Neural crest cell (in vitro differentiated cells): ENCODE results near the gene UBE2O. TPM values are rescaled to one million over a fixed set of nuclear protein-coding genes. Genes with fewer than 3 reads are reported as not detected.

Experiments used
- DNase-seq: peaks from one replicate; pipeline ENCODE4 v3.0.0; 2021; ENCODE audit warnings: low read depth, mixed read lengths, low spot score
- H3K27ac Mint-ChIP-seq: one replicate; pipeline ENCODE4 v1.8.0; 2021; ENCODE audit warnings: mild to moderate bottlenecking, mixed read lengths; ENCODE audit not compliant: unreplicated experiment
- H3K27me3 Mint-ChIP-seq: 2 replicates; pipeline ENCODE4 v1.8.0; 2021; ENCODE audit warnings: low read depth, mild to moderate bottlenecking, mixed read lengths
- H3K36me3 Mint-ChIP-seq: 2 replicates; pipeline ENCODE4 v1.8.0; 2021; ENCODE audit warnings: low read depth, mild to moderate bottlenecking, mixed read lengths
- H3K4me1 Mint-ChIP-seq: 2 replicates; pipeline ENCODE4 v1.8.0; 2021; ENCODE audit warnings: mixed read lengths
- H3K4me3 Mint-ChIP-seq: one replicate; pipeline ENCODE4 v1.8.0; 2021; ENCODE audit warnings: mild to moderate bottlenecking, mixed read lengths
- H3K9me3 Mint-ChIP-seq: 2 replicates; pipeline ENCODE4 v1.8.0; 2021; ENCODE audit warnings: mixed read lengths
- total RNA-seq: library from RNA; stranded (reverse); gene quantifications from 2 replicates; pipeline ENCODE4 v1.2.1, GENCODE V29; 2021
- TF ChIP-seq, protein P1 (sequence below): fragments of 200-600 bp; sonication (generic); conservative IDR thresholded peaks from 2 replicates; pipeline ENCODE4 v1.5.0; 2021; ENCODE audit warnings: antibody characterized with exemption, mild to moderate bottlenecking

The UBE2O gene
- total RNA-seq, 1 donor from 2014 or later = 71.4 TPM

DNA sequence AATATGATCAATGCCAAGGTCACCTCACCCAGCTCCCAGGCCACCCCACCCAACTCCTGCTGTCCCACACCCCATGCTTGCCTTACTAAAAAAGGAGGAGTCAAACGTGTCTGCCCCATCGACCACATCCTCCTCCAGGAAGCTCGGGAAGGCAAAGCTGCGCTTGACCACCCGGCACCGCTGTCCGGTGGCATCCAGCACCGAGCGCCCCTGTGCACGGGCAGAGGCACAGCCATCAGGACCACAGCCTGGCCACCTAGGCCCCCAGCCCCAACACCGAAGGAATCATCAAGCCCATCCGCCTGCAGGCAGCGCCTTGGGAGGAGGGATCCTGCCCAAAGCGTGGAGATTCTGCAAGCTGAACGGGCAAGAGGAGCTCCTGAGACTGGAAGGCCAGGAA is 24.6 kb upstream of the UBE2O start:
- no peaks in the 10 kb centered on the region for H3K27me3 Mint-ChIP-seq
- TF ChIP-seq, protein P1, sequence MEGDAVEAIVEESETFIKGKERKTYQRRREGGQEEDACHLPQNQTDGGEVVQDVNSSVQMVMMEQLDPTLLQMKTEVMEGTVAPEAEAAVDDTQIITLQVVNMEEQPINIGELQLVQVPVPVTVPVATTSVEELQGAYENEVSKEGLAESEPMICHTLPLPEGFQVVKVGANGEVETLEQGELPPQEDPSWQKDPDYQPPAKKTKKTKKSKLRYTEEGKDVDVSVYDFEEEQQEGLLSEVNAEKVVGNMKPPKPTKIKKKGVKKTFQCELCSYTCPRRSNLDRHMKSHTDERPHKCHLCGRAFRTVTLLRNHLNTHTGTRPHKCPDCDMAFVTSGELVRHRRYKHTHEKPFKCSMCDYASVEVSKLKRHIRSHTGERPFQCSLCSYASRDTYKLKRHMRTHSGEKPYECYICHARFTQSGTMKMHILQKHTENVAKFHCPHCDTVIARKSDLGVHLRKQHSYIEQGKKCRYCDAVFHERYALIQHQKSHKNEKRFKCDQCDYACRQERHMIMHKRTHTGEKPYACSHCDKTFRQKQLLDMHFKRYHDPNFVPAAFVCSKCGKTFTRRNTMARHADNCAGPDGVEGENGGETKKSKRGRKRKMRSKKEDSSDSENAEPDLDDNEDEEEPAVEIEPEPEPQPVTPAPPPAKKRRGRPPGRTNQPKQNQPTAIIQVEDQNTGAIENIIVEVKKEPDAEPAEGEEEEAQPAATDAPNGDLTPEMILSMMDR = no peak
- no peaks in the 10 kb centered on the region for H3K9me3 Mint-ChIP-seq
- no peak for DNase-seq
- H3K4me1 Mint-ChIP-seq = peaks cover 11% of the 10 kb centered on the region
- H3K4me3 Mint-ChIP-seq = no peak overlapping the region
- no peaks in the 10 kb centered on the region for H3K36me3 Mint-ChIP-seq
- no peak overlapping the region for H3K27ac Mint-ChIP-seq

DNA sequence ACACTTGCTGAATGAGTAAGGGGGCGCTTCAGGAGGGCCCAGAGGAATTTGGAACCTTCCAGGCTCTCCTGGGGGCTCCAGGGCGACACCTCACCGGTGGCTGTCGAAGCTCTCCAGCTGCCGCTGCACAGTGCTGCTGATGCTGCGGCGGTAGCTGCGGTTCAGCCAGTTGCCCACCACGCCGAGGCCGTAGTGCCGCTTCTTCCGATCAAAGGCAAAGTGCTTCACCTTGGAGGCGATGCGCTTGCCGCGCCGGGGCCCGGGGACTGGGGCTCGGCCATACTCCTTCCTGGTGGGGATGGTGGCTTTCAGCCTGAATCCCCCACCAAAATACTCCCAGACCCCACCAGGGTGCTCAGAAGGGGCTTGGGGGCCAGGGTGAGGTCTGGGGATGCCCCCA is 23.8 kb upstream of the UBE2O start:
- TF ChIP-seq, protein P1 = no peak
- DNase-seq = no peak
- no peaks in the 10 kb centered on the region for H3K36me3 Mint-ChIP-seq
- no peaks in the 10 kb centered on the region for H3K9me3 Mint-ChIP-seq
- H3K27ac Mint-ChIP-seq = no peak overlapping the region
- H3K4me3 Mint-ChIP-seq = no peak overlapping the region
- no peaks in the 10 kb centered on the region for H3K27me3 Mint-ChIP-seq
- H3K4me1 Mint-ChIP-seq = peaks cover 6% of the 10 kb centered on the region

GRCh38 chr17:76475302-76475701 is 22.4 kb upstream of the UBE2O start:
- Mint-ChIP-seq H3K4me1 (no peaks in the 10 kb centered on the region), H3K27me3 (no peaks in the 10 kb centered on the region), H3K36me3 (no peaks in the 10 kb centered on the region), H3K4me3 (no peak overlapping the region), H3K9me3 (no peaks in the 10 kb centered on the region), H3K27ac (no peak overlapping the region)
- TF ChIP-seq, protein P1 = no peak
- no peak for DNase-seq

DNA sequence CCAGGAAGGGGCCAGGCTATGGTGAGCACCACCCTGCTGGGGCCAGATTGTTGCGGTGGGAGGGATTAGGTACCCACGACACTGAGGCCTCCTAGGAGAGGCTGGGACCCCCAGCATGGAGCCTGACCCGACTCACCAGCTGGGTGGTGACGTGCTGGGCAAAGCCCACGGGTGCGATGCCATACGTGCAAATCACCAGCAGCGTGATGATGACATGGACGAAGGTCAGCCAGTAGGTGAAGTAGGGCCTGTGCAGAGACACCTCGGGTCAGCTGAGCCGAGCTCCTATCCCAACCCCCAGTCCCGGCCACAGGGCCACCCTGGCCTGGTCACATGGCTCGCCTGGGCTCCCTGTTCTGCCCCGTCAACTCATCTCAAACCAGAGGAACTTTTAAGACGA is 21.9 kb upstream of the UBE2O start:
- no peak overlapping the region for H3K4me3 Mint-ChIP-seq
- H3K27me3 Mint-ChIP-seq = no peaks in the 10 kb centered on the region
- H3K9me3 Mint-ChIP-seq = no peaks in the 10 kb centered on the region
- TF ChIP-seq, protein P1 = no peak
- DNase-seq = no peak
- H3K36me3 Mint-ChIP-seq = no peaks in the 10 kb centered on the region
- H3K4me1 Mint-ChIP-seq = no peaks in the 10 kb centered on the region
- H3K27ac Mint-ChIP-seq = no peak overlapping the region

DNA sequence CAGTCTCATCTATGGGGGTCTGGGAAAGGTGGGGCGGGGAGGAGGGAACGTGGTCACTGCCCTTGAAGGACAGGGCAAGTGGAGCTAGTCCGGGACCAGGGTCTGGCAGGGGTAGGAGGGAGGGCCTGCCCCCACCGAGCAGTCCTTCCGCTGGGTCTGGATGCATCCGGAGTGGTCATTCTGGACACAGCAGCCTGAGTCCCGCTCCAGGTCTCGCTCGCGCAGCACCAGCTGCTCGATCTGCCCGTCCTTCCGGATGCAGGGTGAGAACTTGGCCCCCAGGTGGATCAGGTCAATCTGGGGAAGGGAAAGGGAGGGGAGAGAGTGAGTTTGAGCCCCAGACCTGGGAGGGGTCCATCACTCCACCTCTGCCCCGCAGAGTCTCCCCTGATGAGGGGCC is 21.3 kb upstream of the UBE2O start:
- no peak for DNase-seq
- H3K4me1 Mint-ChIP-seq = no peaks in the 10 kb centered on the region
- no peaks in the 10 kb centered on the region for H3K9me3 Mint-ChIP-seq
- no peaks in the 10 kb centered on the region for H3K36me3 Mint-ChIP-seq
- no peak overlapping the region for H3K27ac Mint-ChIP-seq
- no peak overlapping the region for H3K4me3 Mint-ChIP-seq
- no peaks in the 10 kb centered on the region for H3K27me3 Mint-ChIP-seq
- TF ChIP-seq, protein P1 = no peak

DNA sequence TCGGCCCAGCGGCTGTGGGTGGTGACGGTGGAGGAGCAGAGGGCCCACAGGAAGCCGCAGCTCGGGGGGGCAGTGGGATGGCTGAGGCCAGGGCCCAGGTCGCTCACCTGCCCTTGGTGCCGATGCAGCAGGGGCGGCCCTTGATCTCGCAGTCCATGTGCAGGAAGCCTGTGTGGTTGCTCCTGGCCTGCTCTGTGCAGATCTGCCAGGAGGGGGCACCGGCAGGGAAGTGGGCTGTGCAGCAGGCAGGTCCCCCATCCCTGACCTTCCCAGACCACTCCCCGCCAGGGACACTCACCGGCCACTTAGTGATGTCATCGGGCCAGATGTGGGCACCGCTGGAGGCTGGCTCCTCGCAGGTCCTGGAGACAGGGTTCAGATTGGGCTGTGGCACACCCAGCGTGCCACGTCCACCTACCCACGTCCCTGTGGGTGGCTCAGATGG is 20.6 kb upstream of the UBE2O start:
- H3K27ac Mint-ChIP-seq = no peak overlapping the region
- TF ChIP-seq, protein P1 = peak; percentile 47
- H3K4me1 Mint-ChIP-seq = no peaks in the 10 kb centered on the region
- no peaks in the 10 kb centered on the region for H3K9me3 Mint-ChIP-seq
- H3K4me3 Mint-ChIP-seq = no peak overlapping the region
- no peaks in the 10 kb centered on the region for H3K36me3 Mint-ChIP-seq
- no peaks in the 10 kb centered on the region for H3K27me3 Mint-ChIP-seq
- DNase-seq = peak; percentile 36
